SK-N-SH treated with all-trans-retinoic acid at 6 μM for 48 hours (cell line): ENCODE data around the gene DDIT3.

Experiments used
- BACH2 ChIP-seq: fragments of 250-450 bp; sonication (Bioruptor Pico); IDR thresholded peaks from 2 replicates; pipeline ENCODE4 v1.9.0; 2021; ENCODE audit warnings: mild to moderate bottlenecking, borderline replicate concordance
- GLIS3 ChIP-seq: fragments of 250-450 bp; sonication (Bioruptor Pico); IDR thresholded peaks from 2 replicates; pipeline ENCODE4 v1.5.0; 2020; ENCODE audit warnings: mild to moderate bottlenecking, moderate library complexity
- RARB ChIP-seq: fragments of 250-450 bp; sonication (Bioruptor Pico); IDR thresholded peaks from 2 replicates; pipeline ENCODE4 v1.8.0; 2021; ENCODE audit warnings: mild to moderate bottlenecking, moderate library complexity
- SNAI2 ChIP-seq: fragments of 250-450 bp; sonication (Bioruptor Pico); IDR thresholded peaks from 2 replicates; pipeline ENCODE4 v1.5.0; 2020; ENCODE audit warnings: mild to moderate bottlenecking, moderate library complexity
- TOX ChIP-seq: fragments of 250-450 bp; sonication (Bioruptor Pico); IDR thresholded peaks from 2 replicates; pipeline ENCODE4 v1.8.0; 2021; ENCODE audit warnings: mild to moderate bottlenecking, moderate library complexity, borderline replicate concordance
- TSHZ2 ChIP-seq: fragments of 250-450 bp; sonication (Bioruptor Pico); IDR thresholded peaks from 2 replicates; pipeline ENCODE4 v1.5.0; 2020; ENCODE audit warnings: mild to moderate bottlenecking, moderate library complexity
- ZNF8 ChIP-seq: fragments of 450-650 bp; formaldehyde crosslinking; IDR thresholded peaks from 2 replicates; pipeline ENCODE4 v1.5.0; 2020; ENCODE audit warnings: mild to moderate bottlenecking, moderate library complexity

GRCh38 chr12:57479043-57479375, 41.3 kb downstream of the DDIT3 start:
- TF ChIP-seq GLIS3, result no peak
- no peak for TF ChIP-seq BACH2
- no peak for TF ChIP-seq TSHZ2 (CRISPR knock-in tag)
- no peak for TF ChIP-seq ZNF8 (CRISPR knock-in tag)
- no peak for TF ChIP-seq SNAI2 (CRISPR knock-in tag)
- TF ChIP-seq RARB, result no peak
- no peak for TF ChIP-seq TOX
